Measurements from ENCODE around the gene TNIK.

The TNIK gene

GRCh38 chr3:171365489-171365888 lies 94.7 kb downstream of the TNIK start:
- Histone ChIP-seq H3K27ac (no peak overlapping the region), H3K4me3 (ENCODE audit: low read depth, low read length) (no peak overlapping the region), H3K4me2 (ENCODE audit: low read length) (no peak overlapping the region), H2AFZ (no peak overlapping the region), H3K9ac (no peak overlapping the region), H3K27me3 (ENCODE audit: control insufficient read depth, insufficient read depth, low read length) (no peaks in the 10 kb centered on the region), H3K36me3 (ENCODE audit: control insufficient read depth, insufficient read depth, low read length) (no peaks in the 10 kb centered on the region), H3K4me1 (no peaks in the 10 kb centered on the region), H3K9me3 (ENCODE audit: control insufficient read depth, low read length) (no peaks in the 10 kb centered on the region), H3K79me2 (peaks cover 2% of the 10 kb centered on the region)
- TF ChIP-seq CTCF (IDR thresholded peaks at IDR 0.05): no peak

- Histone ChIP-seq H3K4me2 (ENCODE audit: low read length) (no peak overlapping the region), H2AFZ (no peak overlapping the region), H3K27ac (no peak overlapping the region), H3K36me3 (ENCODE audit: control insufficient read depth, insufficient read depth, low read length) (no peaks in the 10 kb centered on the region), H3K9ac (no peak overlapping the region), H3K4me1 (no peaks in the 10 kb centered on the region), H3K79me2 (peaks cover 2% of the 10 kb centered on the region), H3K27me3 (ENCODE audit: control insufficient read depth, insufficient read depth, low read length) (no peaks in the 10 kb centered on the region), H3K4me3 (ENCODE audit: low read depth, low read length) (no peak overlapping the region), H3K9me3 (ENCODE audit: control insufficient read depth, low read length) (no peaks in the 10 kb centered on the region)
- TF ChIP-seq CTCF (IDR thresholded peaks at IDR 0.05): no peak
These were observed 95.7 kb downstream of the TNIK start for GRCh38 chr3:171364500-171364899.

DNA sequence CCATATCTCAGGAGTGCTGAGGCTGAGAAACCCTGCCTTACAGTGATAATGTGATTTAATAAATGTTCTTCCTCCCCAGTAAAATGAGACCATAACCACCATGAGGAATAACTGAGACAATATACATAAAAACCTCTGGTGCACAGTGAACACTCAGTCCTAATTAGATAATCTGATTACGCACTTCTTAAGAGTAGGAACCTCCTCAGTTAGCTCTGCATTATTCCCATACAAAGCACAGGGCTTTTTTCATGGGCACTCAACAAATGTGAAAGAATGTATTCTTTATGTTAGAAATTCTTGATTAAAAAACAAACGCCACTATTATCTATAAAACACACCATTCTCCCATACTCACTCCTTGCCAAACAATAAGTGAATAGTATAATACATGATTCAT lies 97.0 kb downstream of the TNIK start:
- H3K27ac ChIP-seq: no peak overlapping the region
- H3K9me3 ChIP-seq (ENCODE audit: control insufficient read depth, low read length): no peaks in the 10 kb centered on the region
- peaks cover 2% of the 10 kb centered on the region for H3K79me2 ChIP-seq
- H2AFZ ChIP-seq: no peak overlapping the region
- no peaks in the 10 kb centered on the region for H3K27me3 ChIP-seq (ENCODE audit: control insufficient read depth, insufficient read depth, low read length)
- no peak overlapping the region for H3K9ac ChIP-seq
- H3K4me2 ChIP-seq (ENCODE audit: low read length): no peak overlapping the region
- no peak overlapping the region for H3K4me3 ChIP-seq (ENCODE audit: low read depth, low read length)
- no peaks in the 10 kb centered on the region for H3K36me3 ChIP-seq (ENCODE audit: control insufficient read depth, insufficient read depth, low read length)
- H3K4me1 ChIP-seq: no peaks in the 10 kb centered on the region
- TF ChIP-seq CTCF (IDR thresholded peaks at IDR 0.05): no peak

GRCh38 chr3:171362575-171362974 lies 97.6 kb downstream of the TNIK start:
- no peak overlapping the region for H3K4me3 ChIP-seq (ENCODE audit: low read depth, low read length)
- peaks cover 2% of the 10 kb centered on the region for H3K79me2 ChIP-seq
- no peaks in the 10 kb centered on the region for H3K9me3 ChIP-seq (ENCODE audit: control insufficient read depth, low read length)
- H3K4me2 ChIP-seq (ENCODE audit: low read length): no peak overlapping the region
- H2AFZ ChIP-seq: no peak overlapping the region
- no peak for TF ChIP-seq CTCF (IDR thresholded peaks at IDR 0.05)
- H3K9ac ChIP-seq: no peak overlapping the region
- H3K4me1 ChIP-seq: no peaks in the 10 kb centered on the region
- no peak overlapping the region for H3K27ac ChIP-seq
- no peaks in the 10 kb centered on the region for H3K36me3 ChIP-seq (ENCODE audit: control insufficient read depth, insufficient read depth, low read length)
- no peaks in the 10 kb centered on the region for H3K27me3 ChIP-seq (ENCODE audit: control insufficient read depth, insufficient read depth, low read length)

DNA sequence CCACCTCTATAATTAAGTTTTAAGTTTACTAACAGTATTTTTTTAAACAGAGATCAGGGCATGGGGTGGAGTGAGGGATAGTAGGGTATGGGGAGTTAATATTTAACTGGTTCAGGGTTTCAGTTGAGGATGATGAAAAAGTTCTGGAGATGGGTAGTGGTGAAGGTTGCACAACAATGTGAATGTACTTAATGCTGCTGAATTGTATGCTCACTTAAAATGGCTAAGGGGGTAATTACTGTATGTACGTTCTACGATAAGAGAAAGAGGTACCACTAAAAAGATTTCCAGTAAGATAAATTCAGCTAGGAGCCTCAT lies 101.4 kb downstream of the TNIK start:
- H3K4me2 ChIP-seq (ENCODE audit: low read length): no peak overlapping the region
- no peak for TF ChIP-seq CTCF (IDR thresholded peaks at IDR 0.05)
- H3K9ac ChIP-seq: no peak overlapping the region
- no peaks in the 10 kb centered on the region for H3K27me3 ChIP-seq (ENCODE audit: control insufficient read depth, insufficient read depth, low read length)
- no peak overlapping the region for H3K4me3 ChIP-seq (ENCODE audit: low read depth, low read length)
- H3K36me3 ChIP-seq (ENCODE audit: control insufficient read depth, insufficient read depth, low read length): no peaks in the 10 kb centered on the region
- no peaks in the 10 kb centered on the region for H3K4me1 ChIP-seq
- no peak overlapping the region for H2AFZ ChIP-seq
- peaks cover under 1% of the 10 kb centered on the region for H3K79me2 ChIP-seq
- H3K27ac ChIP-seq: no peak overlapping the region
- no peaks in the 10 kb centered on the region for H3K9me3 ChIP-seq (ENCODE audit: control insufficient read depth, low read length)
